Stimulated activated CD4-positive, alpha-beta T cell treated with anti-CD3 and anti-CD28 coated beads, Interleukin-4, amount 100 ng/mL, for 24 hours (primary cell): ENCODE results near the gene MAP3K15.

Experiments used
- DNase-seq: peaks from one replicate; pipeline ENCODE4 v3.0.0-alpha.2; 2020

MAP3K15 gene

GRCh38 chrX:19343085-19343534 lies 172.2 kb downstream of the MAP3K15 start:
- DNase-seq: no peak

GRCh38 chrX:19342331-19342906 lies 172.9 kb downstream of the MAP3K15 start:
- DNase-seq: no peak

GRCh38 chrX:19334945-19335626 lies 180.2 kb downstream of the MAP3K15 start:
- no peak for DNase-seq

GRCh38 chrX:19332983-19333382 lies 182.3 kb downstream of the MAP3K15 start:
- DNase-seq: no peak

GRCh38 chrX:19331831-19332230 lies 183.5 kb downstream of the MAP3K15 start:
- no peak for DNase-seq

GRCh38 chrX:19326567-19326966 lies 188.7 kb downstream of the MAP3K15 start:
- no peak for DNase-seq
